ENCODE data around the gene RPAP3. TPM values are rescaled to one million over a fixed set of nuclear protein-coding genes. Genes with fewer than 3 reads are reported as not detected.

Gene RPAP3
- total and polyA plus RNA-seq, 2 experiments from 2014 or later = 31.4 to 69.9 TPM

DNA sequence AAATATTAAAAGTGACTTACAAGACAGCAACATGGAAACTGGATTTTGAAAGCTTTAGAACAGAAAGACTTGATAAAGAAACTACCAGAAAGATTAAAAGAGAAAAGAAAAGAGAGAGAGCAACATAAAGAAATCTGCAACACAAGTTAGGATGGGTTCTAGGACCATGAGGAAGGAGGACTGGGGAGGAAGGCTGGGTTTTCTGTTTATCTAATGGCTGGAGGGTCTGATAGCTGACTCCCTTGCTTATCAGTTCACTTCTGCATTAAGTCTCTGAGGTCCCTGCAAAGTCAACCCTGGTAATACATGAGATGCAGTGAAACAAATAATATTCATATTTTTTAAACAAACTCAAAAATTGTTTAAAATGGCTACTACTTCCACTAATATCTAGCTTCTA is 90.1 kb downstream of the RPAP3 start (continued):
- TF ChIP-seq, protein P1, sequence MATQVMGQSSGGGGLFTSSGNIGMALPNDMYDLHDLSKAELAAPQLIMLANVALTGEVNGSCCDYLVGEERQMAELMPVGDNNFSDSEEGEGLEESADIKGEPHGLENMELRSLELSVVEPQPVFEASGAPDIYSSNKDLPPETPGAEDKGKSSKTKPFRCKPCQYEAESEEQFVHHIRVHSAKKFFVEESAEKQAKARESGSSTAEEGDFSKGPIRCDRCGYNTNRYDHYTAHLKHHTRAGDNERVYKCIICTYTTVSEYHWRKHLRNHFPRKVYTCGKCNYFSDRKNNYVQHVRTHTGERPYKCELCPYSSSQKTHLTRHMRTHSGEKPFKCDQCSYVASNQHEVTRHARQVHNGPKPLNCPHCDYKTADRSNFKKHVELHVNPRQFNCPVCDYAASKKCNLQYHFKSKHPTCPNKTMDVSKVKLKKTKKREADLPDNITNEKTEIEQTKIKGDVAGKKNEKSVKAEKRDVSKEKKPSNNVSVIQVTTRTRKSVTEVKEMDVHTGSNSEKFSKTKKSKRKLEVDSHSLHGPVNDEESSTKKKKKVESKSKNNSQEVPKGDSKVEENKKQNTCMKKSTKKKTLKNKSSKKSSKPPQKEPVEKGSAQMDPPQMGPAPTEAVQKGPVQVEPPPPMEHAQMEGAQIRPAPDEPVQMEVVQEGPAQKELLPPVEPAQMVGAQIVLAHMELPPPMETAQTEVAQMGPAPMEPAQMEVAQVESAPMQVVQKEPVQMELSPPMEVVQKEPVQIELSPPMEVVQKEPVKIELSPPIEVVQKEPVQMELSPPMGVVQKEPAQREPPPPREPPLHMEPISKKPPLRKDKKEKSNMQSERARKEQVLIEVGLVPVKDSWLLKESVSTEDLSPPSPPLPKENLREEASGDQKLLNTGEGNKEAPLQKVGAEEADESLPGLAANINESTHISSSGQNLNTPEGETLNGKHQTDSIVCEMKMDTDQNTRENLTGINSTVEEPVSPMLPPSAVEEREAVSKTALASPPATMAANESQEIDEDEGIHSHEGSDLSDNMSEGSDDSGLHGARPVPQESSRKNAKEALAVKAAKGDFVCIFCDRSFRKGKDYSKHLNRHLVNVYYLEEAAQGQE (IDR thresholded peaks at IDR 0.05; ENCODE audit: unreplicated experiment) = no peak
- TF ChIP-seq EZH2phosphoT487 (IDR thresholded peaks at IDR 0.05; ENCODE audit: unreplicated experiment) (no peak), CREB1 (CRISPR knock-in tag; IDR thresholded peaks at IDR 0.05; ENCODE audit: low read depth) (no peak), POLR2AphosphoS5 (IDR thresholded peaks at IDR 0.05; ENCODE audit: low read depth) (no peak), JUNB (IDR thresholded peaks at IDR 0.05; ENCODE audit: unreplicated experiment) (no peak), ZNF114 (CRISPR knock-in tag; IDR thresholded peaks at IDR 0.05) (no peak)
- TF ChIP-seq, protein P2, sequence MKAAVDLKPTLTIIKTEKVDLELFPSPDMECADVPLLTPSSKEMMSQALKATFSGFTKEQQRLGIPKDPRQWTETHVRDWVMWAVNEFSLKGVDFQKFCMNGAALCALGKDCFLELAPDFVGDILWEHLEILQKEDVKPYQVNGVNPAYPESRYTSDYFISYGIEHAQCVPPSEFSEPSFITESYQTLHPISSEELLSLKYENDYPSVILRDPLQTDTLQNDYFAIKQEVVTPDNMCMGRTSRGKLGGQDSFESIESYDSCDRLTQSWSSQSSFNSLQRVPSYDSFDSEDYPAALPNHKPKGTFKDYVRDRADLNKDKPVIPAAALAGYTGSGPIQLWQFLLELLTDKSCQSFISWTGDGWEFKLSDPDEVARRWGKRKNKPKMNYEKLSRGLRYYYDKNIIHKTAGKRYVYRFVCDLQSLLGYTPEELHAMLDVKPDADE (IDR thresholded peaks at IDR 0.05) = no peak

DNA sequence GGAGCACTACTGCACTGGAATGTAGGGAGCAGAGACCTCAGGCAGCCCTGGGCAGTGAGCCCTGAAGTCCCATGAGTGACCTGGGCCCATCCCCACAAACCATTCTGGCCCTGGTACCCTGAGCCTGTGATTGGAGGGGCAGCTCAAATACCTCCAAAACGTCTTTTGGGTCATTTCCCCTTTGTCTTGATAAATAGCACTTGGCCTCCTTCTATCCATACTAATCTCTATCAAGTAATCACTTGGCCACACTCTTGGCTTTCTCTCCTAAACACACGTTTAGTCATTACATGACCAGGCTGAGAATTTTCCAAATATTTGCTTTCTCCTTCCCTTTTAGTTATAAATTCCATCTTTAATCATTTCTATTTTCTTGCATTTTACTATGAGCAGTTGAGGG is 91.3 kb downstream of the RPAP3 start:
- Histone ChIP-seq H3K27me3 (ENCODE audit: insufficient read depth) (no peaks in the 10 kb centered on the region), H3K27ac (ENCODE audit: low read depth) (no peak overlapping the region), H3K36me3 (ENCODE audit: insufficient read depth) (no peaks in the 10 kb centered on the region; the same call in 1 of the 2 replicates), H3K79me2 (replicated peaks; ENCODE audit: insufficient read depth) (no peaks in the 10 kb centered on the region), H3K4me3 (no peak overlapping the region), H3F3A (replicated peaks; ENCODE audit: low read depth) (no peaks in the 10 kb centered on the region), H3K4me2 (no peak overlapping the region), H4K20me1 (replicated peaks; ENCODE audit: insufficient read depth) (no peaks in the 10 kb centered on the region), H3K4me1 (ENCODE audit: insufficient read depth) (no peaks in the 10 kb centered on the region), H2AFZ (no peak overlapping the region), H3K9me2 (ENCODE audit: insufficient read depth) (no peaks in the 10 kb centered on the region)
- Mint-ChIP-seq H3K27me3 (ENCODE audit: insufficient read depth, low read depth, poor library complexity) (peaks cover 5% of the 10 kb centered on the region), H3K27ac (no peak overlapping the region), H3K4me3 (no peak overlapping the region), H3K9me3 (peaks cover 37% of the 10 kb centered on the region), H3K36me3 (ENCODE audit: low read depth) (peaks cover 44% of the 10 kb centered on the region), H3K4me1 (0 out of 3 replicates have a peak, but pooled peaks cover 4% of the 10 kb centered on the region)
- ATAC-seq = no peak
- no peak for DNase-seq (ENCODE audit: low spot score)
- TF ChIP-seq ZNF114 (CRISPR knock-in tag; IDR thresholded peaks at IDR 0.05) (no peak), ZNF331 (CRISPR knock-in tag; IDR thresholded peaks at IDR 0.05; ENCODE audit: low read depth) (no peak), NANOG (IDR thresholded peaks at IDR 0.05; ENCODE audit: borderline replicate concordance) (no peak), POLR2AphosphoS5 (IDR thresholded peaks at IDR 0.05; ENCODE audit: low read depth) (no peak), CREB1 (CRISPR knock-in tag; IDR thresholded peaks at IDR 0.05; ENCODE audit: low read depth) (no peak), EZH2 (IDR thresholded peaks at IDR 0.05; ENCODE audit: low read depth, unreplicated experiment) (no peak), EZH2phosphoT487 (IDR thresholded peaks at IDR 0.05; ENCODE audit: unreplicated experiment) (no peak), JUNB (IDR thresholded peaks at IDR 0.05; ENCODE audit: unreplicated experiment) (no peak), STAT1 (IDR thresholded peaks at IDR 0.05; ENCODE audit: unreplicated experiment) (no peak)
- TF ChIP-seq, protein P3, sequence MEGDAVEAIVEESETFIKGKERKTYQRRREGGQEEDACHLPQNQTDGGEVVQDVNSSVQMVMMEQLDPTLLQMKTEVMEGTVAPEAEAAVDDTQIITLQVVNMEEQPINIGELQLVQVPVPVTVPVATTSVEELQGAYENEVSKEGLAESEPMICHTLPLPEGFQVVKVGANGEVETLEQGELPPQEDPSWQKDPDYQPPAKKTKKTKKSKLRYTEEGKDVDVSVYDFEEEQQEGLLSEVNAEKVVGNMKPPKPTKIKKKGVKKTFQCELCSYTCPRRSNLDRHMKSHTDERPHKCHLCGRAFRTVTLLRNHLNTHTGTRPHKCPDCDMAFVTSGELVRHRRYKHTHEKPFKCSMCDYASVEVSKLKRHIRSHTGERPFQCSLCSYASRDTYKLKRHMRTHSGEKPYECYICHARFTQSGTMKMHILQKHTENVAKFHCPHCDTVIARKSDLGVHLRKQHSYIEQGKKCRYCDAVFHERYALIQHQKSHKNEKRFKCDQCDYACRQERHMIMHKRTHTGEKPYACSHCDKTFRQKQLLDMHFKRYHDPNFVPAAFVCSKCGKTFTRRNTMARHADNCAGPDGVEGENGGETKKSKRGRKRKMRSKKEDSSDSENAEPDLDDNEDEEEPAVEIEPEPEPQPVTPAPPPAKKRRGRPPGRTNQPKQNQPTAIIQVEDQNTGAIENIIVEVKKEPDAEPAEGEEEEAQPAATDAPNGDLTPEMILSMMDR (conservative IDR thresholded peaks at IDR 0.05; ENCODE audit: low read depth in 2 of 2) = no peak
- TF ChIP-seq, protein P1 (IDR thresholded peaks at IDR 0.05; ENCODE audit: unreplicated experiment) = no peak
- TF ChIP-seq, protein P2 (IDR thresholded peaks at IDR 0.05) = no peak

Data from GM23338 (cell line).